CD4-positive, alpha-beta T cell treated with Interleukin-21 for 1 hour (primary cell): ENCODE measurements around the gene OAS2.
"Not testable (repeated sequence)": the region's sequence is repeated elsewhere in the genome, so short reads cannot be mapped to it uniquely, and the experiment has no call there.

Experiments used
- DNase-seq: peaks from one replicate; pipeline ENCODE4 v3.0.0-alpha.2; 2020

Gene OAS2

DNA sequence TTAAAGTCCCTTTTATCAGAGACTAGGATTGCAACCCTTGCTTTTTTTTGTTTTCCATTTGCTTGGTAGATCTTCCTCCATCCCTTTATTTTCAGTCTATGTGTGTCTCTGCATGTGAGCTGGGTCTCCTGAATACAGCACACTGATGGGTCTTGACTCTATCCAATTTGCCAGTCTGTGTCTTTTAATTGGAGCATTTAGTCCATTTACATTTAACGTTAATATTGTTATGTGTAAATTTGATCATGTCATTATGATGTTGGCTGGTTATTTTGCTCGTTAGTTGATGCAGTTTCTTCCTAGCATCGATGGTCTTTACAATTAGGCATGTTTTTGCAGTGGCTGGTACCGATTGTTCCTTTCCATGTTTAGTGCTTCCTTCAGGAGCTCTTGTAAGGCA is 21.2 kb upstream of the OAS2 start:
- DNase-seq: not testable (repeated sequence)

DNA sequence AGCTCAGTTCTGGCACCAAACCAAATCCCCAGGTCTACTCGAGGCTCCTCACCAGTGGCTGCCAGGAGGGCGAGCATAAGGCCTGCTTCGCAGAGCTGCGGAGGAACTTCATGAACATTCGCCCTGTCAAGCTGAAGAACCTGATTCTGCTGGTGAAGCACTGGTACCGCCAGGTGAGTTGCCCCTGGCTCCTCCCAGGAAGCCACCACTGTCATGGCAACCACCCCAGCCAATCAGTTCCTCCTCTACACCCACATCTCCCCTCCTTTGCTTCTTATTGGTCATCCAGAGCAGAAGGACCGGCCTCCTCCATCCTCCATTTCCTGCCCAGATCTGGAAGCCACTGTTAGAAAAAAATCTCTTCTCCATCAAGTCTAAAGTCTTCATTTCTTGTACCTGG is 17.2 kb upstream of the OAS2 start:
- DNase-seq: no peak

DNA sequence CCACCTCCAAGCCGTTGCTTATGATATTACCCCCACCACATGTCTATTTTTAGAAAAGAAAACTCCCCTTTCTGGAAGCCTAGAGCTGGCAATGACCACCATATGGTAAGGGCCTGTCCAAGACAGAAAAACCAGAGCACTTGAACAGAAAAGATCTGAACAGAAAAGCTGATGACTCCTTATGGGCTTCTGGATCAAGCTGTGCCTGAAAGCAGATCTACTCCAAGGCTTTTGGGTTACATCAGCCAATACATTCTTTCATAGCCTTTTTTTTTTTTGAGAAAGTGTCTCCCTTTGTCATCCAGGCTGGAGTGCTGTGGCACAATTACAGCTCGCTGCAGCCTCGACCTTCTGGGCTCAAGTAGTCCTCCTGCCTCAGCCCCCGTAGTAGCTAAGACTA is 16.8 kb upstream of the OAS2 start:
- no peak for DNase-seq

DNA sequence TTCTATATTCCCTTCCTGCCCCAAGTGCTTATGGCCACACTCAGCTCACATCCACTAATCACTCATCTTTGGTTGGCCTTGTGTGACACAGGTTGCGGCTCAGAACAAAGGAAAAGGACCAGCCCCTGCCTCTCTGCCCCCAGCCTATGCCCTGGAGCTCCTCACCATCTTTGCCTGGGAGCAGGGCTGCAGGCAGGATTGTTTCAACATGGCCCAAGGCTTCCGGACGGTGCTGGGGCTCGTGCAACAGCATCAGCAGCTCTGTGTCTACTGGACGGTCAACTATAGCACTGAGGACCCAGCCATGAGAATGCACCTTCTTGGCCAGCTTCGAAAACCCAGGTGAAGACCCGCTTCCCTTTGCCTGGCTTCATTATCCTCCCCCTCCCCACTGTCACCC is 15.8 kb upstream of the OAS2 start:
- no peak for DNase-seq

DNA sequence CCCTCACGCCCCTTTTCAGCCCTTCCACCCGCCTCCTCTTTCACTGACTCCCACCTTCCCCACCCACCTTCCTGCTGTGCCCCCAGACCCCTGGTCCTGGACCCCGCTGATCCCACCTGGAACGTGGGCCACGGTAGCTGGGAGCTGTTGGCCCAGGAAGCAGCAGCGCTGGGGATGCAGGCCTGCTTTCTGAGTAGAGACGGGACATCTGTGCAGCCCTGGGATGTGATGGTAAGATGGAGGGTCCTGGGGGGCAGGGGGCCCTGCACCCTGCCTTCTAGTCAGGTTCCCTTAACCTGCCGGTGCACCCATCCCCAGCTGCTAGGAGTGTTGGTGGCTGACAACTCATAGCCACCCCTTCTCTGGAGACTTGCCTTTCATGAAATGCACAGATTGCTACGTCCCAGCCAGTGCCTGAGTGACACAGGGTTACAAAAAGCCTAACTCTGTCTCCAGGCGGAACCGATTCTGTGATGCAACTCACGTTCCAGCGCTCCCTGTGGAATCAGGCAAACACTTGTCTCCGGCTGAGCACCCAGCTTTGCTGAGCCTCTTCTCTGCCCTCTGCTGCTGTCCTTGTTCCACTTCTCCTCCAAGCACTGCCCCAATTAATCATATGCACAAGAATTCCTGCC is 15.0 kb upstream of the OAS2 start:
- no peak for DNase-seq

DNA sequence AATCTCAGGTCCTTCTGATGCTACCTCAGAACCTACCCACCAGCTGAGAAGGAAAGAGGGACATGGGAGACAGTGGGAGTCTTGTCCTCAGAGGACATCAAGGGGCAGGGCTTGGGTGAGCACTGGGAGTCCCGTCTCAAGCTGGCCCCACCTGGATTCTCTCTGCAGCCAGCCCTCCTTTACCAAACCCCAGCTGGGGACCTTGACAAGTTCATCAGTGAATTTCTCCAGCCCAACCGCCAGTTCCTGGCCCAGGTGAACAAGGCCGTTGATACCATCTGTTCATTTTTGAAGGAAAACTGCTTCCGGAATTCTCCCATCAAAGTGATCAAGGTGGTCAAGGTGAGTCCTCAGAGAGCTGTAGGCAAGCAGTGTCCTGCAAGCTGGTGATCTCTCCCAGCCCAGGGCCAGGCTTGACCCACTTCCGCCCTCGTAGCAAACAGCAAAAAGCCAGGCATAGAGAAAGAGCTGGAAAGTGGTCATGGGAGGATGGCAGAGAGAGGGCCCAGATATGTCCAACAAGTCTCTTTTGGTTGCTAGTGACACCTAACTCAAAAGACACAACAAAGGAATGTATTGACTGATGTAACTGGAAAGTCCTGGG is 14.2 kb upstream of the OAS2 start:
- DNase-seq: no peak

DNA sequence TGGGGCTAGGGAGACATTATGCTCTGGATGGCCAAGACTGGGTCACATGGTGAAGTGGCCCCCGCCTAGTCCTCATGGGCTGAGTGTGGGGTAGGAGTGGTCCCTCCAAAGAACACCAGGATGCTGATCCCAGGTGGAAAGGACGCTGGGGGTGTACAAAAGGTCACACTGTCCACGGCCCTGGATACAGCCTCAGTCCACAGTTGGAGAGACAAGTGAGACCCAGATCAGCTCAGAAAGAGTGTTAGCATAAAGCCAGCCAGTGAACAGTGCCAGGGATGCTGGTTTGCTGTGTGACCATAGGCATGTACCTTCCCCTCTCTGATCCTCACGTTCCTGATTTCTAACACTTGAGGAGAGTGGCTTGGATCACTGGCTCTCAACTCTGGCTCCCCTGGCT is 13.4 kb upstream of the OAS2 start:
- no peak for DNase-seq

DNA sequence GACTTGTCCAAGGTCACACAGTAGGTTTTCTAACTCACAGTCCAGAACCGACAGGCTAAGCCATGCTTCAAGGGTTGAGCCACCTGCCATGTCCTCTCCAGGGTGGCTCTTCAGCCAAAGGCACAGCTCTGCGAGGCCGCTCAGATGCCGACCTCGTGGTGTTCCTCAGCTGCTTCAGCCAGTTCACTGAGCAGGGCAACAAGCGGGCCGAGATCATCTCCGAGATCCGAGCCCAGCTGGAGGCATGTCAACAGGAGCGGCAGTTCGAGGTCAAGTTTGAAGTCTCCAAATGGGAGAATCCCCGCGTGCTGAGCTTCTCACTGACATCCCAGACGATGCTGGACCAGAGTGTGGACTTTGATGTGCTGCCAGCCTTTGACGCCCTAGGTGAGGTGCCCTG is 12.7 kb upstream of the OAS2 start:
- no peak for DNase-seq

DNA sequence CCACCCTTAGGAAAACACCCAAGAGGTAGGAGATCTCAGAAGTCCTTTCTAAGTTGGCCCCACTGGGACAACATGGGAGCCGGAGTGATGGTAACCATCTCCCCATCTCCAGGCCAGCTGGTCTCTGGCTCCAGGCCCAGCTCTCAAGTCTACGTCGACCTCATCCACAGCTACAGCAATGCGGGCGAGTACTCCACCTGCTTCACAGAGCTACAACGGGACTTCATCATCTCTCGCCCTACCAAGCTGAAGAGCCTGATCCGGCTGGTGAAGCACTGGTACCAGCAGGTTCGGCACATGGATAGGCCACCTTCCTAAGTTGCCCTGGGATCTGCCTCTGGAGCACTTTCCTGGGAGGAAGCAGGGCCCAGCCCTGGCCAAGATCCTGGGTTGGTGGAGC is 11.0 kb upstream of the OAS2 start:
- no peak for DNase-seq

DNA sequence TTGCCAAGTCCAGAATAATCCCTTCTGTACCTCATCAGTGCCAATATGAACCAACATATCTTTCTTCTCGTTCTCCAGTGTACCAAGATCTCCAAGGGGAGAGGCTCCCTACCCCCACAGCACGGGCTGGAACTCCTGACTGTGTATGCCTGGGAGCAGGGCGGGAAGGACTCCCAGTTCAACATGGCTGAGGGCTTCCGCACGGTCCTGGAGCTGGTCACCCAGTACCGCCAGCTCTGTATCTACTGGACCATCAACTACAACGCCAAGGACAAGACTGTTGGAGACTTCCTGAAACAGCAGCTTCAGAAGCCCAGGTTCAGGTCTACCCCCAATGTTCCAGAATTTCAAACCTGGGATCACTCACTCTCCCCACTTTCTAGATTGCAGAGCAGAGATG is 10.5 kb upstream of the OAS2 start:
- DNase-seq: no peak

DNA sequence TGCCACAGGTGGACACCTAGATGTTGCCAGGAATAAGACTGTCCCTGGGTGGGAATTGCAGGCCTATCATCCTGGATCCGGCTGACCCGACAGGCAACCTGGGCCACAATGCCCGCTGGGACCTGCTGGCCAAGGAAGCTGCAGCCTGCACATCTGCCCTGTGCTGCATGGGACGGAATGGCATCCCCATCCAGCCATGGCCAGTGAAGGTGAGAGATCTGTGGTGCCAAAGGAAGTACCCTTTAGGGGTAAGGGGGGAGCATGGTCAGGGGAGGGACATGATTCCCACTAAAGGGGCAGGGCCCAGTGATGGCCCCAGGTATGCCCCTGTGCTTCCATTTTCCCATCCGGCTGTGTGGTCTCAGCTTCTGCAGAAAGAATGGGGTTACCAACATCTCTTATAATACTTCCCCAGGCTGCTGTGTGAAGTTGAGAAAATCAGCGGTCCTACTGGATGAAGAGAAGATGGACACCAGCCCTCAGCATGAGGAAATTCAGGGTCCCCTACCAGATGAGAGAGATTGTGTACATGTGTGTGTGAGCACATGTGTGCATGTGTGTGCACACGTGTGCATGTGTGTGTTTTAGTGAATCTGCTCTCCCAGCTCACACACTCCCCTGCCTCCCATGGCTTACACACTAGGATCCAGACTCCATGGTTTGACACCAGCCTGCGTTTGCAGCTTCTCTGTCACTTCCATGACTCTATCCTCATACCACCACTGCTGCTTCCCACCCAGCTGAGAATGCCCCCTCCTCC is 8.6 kb upstream of the OAS2 start:
- DNase-seq: no peak

DNA sequence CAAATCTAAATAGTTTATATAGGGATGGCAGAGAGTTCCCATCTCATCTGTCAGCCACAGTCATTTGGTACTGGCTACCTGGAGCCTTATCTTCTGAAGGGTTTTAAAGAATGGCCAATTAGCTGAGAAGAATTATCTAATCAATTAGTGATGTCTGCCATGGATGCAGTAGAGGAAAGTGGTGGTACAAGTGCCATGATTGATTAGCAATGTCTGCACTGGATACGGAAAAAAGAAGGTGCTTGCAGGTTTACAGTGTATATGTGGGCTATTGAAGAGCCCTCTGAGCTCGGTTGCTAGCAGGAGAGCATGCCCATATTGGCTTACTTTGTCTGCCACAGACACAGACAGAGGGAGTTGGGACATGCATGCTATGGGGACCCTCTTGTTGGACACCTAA is 7.9 kb upstream of the OAS2 start:
- no peak for DNase-seq

DNA sequence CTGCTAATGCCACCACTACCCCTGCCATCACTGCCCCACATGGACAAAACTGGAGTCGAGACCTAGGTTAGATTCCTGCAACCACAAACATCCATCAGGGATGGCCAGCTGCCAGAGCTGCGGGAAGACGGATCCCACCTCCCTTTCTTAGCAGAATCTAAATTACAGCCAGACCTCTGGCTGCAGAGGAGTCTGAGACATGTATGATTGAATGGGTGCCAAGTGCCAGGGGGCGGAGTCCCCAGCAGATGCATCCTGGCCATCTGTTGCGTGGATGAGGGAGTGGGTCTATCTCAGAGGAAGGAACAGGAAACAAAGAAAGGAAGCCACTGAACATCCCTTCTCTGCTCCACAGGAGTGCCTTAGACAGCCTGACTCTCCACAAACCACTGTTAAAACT is 7.1 kb upstream of the OAS2 start:
- no peak for DNase-seq

DNA sequence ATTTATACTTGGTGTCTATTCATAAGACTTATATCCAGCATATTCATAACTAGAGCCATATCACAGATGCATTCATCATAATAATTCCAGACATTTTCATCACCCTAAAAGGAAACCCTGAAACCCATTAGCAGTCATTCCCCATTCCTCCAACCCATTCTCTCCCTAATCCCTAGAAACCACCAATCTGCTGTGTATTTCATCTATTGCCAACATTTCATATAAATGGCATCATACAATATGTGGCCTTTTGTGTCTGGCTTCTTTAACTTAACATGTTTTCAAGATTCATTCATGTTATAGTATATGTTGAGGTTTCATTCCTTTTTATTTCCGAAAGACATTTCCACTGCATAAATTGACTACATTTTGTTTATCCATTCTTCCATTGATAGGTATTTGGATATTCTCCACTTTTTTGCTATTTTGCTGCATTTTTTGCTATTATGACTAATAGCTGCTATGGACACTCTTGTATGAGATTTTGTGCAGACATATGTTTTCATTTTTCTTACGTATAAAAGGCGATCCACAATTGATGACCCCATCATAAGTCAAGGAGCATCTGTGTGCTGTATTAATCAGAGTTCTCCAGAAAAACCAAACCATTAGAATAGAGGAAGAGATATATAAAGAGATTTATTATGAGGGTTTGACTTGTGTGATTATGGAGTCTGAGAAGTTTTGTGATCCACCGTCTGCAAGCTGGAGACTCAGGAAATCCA is 5.1 kb upstream of the OAS2 start:
- DNase-seq: no peak

DNA sequence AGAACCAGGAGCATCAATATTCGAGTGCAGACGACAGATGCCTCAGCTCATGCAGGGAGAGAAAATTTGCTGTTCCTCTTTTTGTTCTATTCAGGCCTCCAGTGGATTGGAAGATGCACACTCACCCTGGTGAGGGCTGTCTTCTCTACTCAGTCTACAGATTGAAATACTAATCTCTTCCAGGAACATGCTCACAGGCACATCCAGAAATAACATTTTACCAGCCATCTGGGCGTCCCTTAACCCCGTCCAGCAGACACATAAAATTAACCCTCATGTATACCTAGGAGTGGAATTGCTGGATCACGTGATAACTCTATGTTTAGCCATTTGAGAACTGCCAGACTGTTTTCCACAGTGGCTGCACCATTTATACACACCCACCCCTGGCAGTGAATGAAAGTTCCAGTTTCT is 4.5 kb upstream of the OAS2 start:
- DNase-seq: no peak

DNA sequence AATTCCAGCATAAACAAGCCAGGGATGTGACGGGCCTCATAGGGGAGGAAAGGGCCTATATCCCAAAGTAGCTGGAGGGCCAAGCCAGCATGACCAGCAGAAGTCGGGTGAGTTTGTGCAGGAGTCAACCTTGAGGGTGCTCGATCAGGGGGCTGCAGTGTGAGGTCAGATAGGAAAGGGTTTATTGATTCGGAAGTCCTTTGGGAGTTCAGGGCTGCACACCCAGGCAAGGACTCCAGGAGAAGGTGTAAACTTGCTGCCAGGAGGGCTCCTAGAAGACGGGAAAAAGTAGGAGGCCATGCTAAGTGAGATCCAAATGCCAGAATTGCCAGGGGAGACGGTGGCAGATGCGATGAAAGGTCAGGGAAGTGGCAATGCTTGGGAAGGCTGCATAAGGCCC is 3.4 kb upstream of the OAS2 start:
- no peak for DNase-seq

DNA sequence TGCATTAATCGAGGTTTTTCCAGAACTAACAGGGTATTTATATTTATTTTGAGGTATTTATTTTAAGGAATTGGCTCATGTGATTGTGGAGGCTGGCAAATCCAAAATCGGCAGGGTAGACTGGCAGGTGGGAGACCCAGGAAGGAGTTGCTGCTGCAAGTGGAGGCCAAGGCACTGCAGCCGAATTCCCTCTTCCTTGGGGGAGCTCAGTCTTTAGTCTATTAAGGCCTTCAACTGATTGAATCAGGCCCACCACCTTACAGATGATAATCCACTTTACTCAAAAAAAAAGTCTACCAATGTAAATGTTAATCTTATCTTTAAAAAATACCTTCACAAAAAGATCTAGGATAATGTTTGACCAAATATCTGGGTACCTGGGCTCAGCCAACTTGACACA is 1.2 kb upstream of the OAS2 start:
- DNase-seq: no peak

DNA sequence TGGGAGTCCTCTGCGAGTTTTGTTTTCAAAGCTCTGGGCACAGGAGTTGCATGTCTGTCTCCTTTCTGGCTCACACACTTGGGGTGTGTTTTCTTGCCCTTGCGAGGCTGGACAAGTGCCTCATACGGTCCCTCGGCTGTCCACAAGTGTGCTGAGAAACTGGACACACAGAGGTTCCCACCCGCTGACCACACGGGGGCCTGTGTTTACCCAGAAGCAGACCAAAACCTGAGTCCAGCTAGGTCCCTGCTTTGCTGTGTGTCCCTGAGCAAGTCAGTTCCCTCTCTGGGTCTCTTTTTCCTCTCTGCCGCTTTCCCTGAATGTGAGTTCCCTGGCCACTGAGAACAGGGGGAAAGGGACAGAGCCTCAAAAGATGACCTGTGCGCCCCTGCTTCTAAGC is 678 bp upstream of the OAS2 start:
- no peak for DNase-seq

DNA sequence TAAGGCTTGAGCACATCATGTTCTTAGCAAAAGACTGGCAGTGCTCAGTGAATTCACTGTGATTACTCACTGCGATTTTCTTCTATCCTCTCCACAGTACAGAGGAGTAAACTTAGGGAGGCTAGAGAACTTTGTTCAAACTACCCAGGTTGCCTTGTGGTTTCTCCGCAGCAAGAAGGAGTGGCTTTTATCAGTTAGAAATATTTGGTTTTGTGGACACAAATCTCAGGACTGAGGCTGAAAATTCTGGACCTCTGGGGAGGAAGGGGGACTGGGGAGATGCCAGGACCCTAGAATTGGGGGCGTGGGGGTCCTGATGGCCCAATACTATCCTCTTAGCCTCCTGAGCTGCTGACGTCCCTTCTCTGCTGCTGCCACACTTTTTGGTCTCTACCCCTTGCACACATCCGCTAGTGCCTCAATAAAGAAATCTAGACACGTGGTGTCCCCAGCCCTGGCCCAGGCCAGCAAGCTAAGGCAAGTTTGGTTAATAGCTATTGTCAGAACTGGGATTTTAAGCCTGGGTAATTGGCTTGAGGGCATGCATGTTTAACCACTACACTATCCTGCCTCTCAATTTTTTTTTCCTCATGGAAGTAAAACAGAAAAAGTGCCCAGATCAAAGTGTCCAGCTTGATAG is 842 bp downstream of the OAS2 start:
- peak; percentile 55 for DNase-seq

DNA sequence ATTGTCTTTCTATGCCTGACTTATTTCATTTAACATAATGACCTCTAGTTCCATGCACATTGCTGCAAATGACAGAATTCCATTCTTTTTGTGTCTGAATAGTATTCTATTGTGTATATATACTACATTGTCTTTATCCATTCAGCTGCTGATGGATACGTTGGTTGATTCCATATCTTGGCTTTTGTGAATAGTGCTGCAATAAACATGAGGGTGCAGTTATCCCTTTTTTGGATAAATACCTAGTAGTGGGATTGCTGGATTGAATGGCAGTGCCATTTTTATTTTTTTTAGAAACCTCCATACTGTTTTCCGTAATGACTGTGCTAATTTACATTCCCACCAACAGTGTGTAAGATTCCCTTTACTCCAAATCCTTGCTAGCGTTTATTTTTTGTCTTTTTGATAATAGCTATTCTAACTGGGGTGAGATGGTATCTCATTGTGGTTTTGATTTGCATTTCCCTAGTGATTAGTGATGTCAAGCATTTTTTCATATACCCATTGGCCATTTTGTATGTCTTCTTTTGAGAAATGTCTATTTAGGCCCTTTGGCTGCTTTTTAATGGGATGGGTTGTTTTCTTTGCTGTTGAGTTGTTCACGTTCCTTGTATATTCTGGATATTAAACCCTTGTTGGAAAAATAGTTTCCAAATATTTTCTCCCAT is 2.3 kb downstream of the OAS2 start:
- DNase-seq: peak; percentile 68

DNA sequence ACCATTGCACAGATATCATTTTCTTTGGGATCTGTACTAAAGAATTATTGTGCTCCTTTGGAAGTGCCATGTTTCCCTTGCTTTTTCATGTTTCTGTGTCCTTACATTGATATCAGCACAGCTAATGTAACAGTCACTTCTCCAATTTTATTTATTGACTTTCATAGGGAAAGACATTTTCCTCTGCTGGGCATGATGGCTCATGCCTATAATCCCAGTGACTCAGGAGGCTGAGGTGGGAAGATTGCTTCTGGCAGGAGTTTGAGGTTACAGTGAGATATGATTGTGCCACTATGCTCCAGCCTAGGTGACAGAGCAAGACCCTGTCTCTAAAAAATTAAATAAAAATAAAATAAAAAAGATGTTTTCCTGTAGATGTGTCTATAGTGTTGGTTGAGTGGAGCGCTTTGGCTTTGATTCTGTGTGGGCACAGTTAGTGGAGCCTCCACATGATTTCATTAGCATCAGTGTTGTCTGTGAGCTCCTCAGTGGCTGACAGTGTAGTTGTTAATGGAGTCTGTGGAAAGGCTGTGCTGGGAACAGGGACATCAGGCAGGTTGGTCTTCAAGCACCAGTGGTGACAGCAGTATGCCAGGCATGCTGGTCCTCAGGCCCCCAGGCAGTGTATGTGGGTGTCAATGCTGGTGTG is 7.4 kb downstream of the OAS2 start:
- no peak for DNase-seq

DNA sequence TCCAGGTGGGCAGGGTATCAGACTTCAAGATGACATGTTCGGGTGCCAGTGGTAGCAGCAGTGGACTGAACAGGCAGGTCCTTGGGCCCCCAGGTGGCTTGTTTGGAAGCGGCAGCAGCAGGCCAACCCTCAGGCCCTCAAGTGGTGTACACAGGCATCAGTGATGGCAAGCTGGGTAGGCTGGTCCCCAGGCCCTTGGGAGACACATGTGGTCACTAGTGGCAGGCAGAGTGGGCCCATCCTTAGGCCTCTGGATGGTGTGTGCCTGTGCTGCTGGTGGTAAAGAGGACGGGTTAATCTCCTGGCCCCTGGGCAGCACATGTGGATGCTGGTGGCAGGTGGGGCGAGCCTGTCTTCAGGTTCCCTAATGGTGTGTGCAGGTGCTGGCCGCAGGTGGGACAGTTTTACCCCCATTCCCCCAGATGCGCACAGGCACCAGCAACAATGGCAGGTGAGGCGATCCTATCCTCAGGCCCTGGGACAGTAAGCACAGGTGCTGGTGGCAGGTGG is 8.0 kb downstream of the OAS2 start:
- no peak for DNase-seq
